Osteoblast (primary cell): Measurements from ENCODE around the gene MLXIP. TPM values are rescaled to one million over a fixed set of nuclear protein-coding genes. Genes with fewer than 3 reads are reported as not detected.

Experiments
- DNase-seq: peaks from one replicate; pipeline ENCODE4 v3.0.0; 2011; ENCODE audit warnings: low spot score, mixed read lengths; ENCODE audit not compliant: insufficient read length; ENCODE audit errors: missing footprints
- H2AFZ ChIP-seq: 2 replicates; pipeline ENCODE4 v1.6.0; 2011; ENCODE audit warnings: mild to moderate bottlenecking, low read length
- H3K27ac ChIP-seq: 2 replicates; pipeline ENCODE4 v1.5.1; 2011; ENCODE audit warnings: mild to moderate bottlenecking, low read depth, low read length, moderate library complexity
- H3K27me3 ChIP-seq: 2 replicates; pipeline ENCODE4 v1.6.0; 2012; ENCODE audit warnings: mild to moderate bottlenecking, control low read depth, inconsistent platforms, low read length, moderate library complexity; ENCODE audit not compliant: insufficient read depth
- H3K36me3 ChIP-seq: 2 replicates; pipeline ENCODE4 v1.5.1; 2011; ENCODE audit warnings: mild to moderate bottlenecking, low read length, control low read depth, moderate library complexity; ENCODE audit not compliant: insufficient read depth
- H3K4me1 ChIP-seq: 2 replicates; pipeline ENCODE4 v1.5.1; 2011; ENCODE audit warnings: mild to moderate bottlenecking, low read length, control low read depth, moderate library complexity; ENCODE audit not compliant: insufficient read depth
- H3K4me2 ChIP-seq: 2 replicates; pipeline ENCODE4 v1.6.0; 2011; ENCODE audit warnings: mild to moderate bottlenecking, low read length; ENCODE audit not compliant: insufficient read depth
- H3K4me3 ChIP-seq: fragments of 200-600 bp; sonication (generic); 3 replicates; pipeline ENCODE4 v1.5.1; 2012; ENCODE audit warnings: mild to moderate bottlenecking, low read length, inconsistent platforms; ENCODE audit not compliant: insufficient read depth
- H3K79me2 ChIP-seq: 2 replicates; pipeline ENCODE4 v1.6.0; 2012; ENCODE audit warnings: mild to moderate bottlenecking, low read length, control low read depth, inconsistent platforms; ENCODE audit not compliant: insufficient read depth
- H3K9me3 ChIP-seq: 2 replicates; pipeline ENCODE4 v1.5.1; 2011; ENCODE audit warnings: low read depth, low read length, control low read depth
- H4K20me1 ChIP-seq: 2 replicates; pipeline ENCODE4 v1.6.0; 2012; ENCODE audit warnings: mild to moderate bottlenecking, low read length, control low read depth; ENCODE audit not compliant: insufficient read depth
- total RNA-seq: library from RNA; depleted of rRNA; stranded (reverse); fragments of >200 nt; gene quantifications from 2 replicates; pipeline ENCODE4 v1.2.3, GENCODE V29; 2012
- TF ChIP-seq, protein P1 (sequence below): IDR thresholded peaks from 2 replicates; pipeline ENCODE4 v1.5.1; 2011; ENCODE audit warnings: mild to moderate bottlenecking, low read depth, low read length, moderate library complexity; ENCODE audit errors: extremely low read depth

Gene MLXIP
- total RNA-seq, 1 donor: 14.1 TPM

DNA sequence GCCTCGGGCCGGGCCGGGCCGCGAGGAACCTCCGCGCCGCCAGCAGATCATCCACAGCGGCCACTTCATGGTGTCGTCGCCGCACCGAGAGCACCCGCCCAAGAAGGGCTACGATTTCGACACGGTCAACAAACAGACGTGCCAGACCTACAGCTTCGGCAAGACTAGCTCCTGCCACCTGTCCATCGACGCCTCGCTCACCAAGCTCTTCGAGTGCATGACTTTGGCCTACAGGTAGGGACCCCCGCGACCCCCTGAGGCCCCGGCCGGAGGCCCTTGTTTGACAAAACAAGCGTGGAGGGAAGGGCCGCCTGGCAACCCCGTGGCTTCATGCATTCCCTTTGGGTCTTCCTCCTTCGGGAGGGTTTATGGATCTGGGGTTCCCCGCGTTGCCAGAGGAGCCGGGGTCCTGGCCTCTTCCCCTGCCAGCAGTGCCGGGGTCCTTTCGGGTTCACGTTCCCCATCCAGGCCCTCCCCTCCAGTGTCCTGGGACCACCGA is 526 bp downstream of the MLXIP start:
- Histone ChIP-seq H3K9me3 (no peaks in the 10 kb centered on the region), H3K4me1 (peaks cover 32% of the 10 kb centered on the region), H3K27ac (peak overlapping the region; percentile 83), H4K20me1 (peaks cover 38% of the 10 kb centered on the region), H3K4me3 (peak overlapping the region; percentile 82), H3K36me3 (peaks cover 3% of the 10 kb centered on the region), H2AFZ (peak overlapping the region; percentile 70), H3K27me3 (no peaks in the 10 kb centered on the region), H3K79me2 (peaks cover 51% of the 10 kb centered on the region), H3K4me2 (peak overlapping the region; percentile 96)
- TF ChIP-seq, protein P1, sequence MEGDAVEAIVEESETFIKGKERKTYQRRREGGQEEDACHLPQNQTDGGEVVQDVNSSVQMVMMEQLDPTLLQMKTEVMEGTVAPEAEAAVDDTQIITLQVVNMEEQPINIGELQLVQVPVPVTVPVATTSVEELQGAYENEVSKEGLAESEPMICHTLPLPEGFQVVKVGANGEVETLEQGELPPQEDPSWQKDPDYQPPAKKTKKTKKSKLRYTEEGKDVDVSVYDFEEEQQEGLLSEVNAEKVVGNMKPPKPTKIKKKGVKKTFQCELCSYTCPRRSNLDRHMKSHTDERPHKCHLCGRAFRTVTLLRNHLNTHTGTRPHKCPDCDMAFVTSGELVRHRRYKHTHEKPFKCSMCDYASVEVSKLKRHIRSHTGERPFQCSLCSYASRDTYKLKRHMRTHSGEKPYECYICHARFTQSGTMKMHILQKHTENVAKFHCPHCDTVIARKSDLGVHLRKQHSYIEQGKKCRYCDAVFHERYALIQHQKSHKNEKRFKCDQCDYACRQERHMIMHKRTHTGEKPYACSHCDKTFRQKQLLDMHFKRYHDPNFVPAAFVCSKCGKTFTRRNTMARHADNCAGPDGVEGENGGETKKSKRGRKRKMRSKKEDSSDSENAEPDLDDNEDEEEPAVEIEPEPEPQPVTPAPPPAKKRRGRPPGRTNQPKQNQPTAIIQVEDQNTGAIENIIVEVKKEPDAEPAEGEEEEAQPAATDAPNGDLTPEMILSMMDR: no peak
- DNase-seq: peak; percentile 62

DNA sequence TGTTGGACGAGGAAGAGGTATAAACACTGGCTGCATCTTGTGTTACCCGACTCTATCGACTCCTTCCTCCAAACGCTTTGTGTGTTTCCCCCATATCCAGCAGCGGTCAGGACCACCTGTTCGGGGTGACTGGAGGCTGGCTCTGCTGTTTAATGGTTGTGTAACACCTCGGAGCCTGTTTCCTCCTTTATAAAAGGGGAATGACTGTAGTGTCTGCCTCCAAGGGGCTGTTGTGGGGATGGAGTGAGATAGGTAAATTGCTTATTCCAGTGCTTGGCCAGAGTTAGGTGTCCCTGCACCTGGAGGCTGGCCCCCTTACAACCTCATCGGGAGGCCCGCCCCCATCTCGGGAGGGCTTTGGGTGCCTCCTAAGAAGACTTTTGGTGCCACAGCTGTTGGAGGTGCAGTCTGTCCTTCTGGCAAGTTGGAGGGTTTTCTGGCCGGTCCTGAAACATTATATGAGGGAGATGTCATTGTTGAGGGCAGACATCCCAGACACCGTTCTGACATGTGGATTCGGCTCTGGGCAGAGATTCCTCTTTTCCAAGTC is 1.1 kb downstream of the MLXIP start:
- Histone ChIP-seq H3K9me3 (no peaks in the 10 kb centered on the region), H3K4me3 (peak overlapping the region; percentile 82), H3K27ac (peak overlapping the region; percentile 83), H3K4me2 (peak overlapping the region; percentile 96), H3K36me3 (peaks cover 3% of the 10 kb centered on the region), H4K20me1 (peaks cover 38% of the 10 kb centered on the region), H2AFZ (peak overlapping the region; percentile 70), H3K27me3 (no peaks in the 10 kb centered on the region), H3K79me2 (peaks cover 55% of the 10 kb centered on the region), H3K4me1 (peaks cover 32% of the 10 kb centered on the region)
- TF ChIP-seq, protein P1: no peak
- peak; percentile 81 for DNase-seq

DNA sequence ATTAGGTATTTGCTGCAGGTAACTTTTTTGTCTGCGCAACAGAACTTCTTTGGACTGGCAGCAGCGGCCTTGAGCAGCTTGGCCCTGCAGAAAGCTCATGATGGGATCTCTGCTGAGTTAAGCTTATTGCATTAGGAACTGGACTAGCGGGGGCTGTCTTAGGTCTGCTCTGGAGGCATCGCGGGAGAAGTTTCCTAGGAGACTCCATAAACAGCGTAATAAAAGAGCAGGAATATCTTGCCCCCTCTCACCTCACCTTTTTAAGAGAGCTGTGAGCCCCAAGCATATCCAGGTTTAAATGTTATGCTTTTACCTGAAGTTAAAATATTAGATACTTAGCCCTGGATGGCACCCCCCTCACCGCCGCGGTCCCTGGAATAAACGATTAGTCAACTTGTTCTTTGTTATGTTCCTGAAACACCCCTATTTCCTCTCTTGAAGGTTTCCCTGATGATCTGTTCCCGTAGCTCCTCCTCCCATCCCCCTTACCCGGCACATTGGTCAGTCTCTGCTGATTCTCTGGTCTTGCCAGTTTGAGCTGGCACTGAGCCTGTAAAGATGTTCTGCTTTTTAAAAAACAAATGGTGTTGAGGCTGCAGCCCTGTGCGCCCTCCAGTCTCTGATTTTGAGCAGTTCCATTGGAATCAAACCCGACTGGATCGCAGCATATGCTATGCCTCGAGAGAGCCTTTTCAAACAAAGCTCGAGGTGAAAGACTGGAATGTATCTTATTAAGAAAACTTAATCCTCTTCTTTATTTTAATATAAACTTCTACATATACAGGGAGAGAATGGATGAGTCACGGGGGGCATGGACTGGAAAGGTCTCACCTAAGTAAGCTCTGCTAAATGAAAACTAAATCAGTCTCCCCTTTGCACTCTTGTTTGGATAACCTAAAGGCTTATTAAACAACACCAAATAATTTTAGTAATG is 1.9 kb downstream of the MLXIP start:
- Histone ChIP-seq H2AFZ (no peak overlapping the region), H3K27ac (peak overlapping the region; percentile 83), H3K4me2 (peak overlapping the region; percentile 96), H3K9me3 (no peaks in the 10 kb centered on the region), H3K4me3 (peak overlapping the region; percentile 82), H3K27me3 (no peaks in the 10 kb centered on the region), H3K36me3 (peaks cover 3% of the 10 kb centered on the region), H3K4me1 (peaks cover 32% of the 10 kb centered on the region), H4K20me1 (peaks cover 40% of the 10 kb centered on the region), H3K79me2 (peaks cover 60% of the 10 kb centered on the region)
- TF ChIP-seq, protein P1: no peak
- peak; percentile 97 for DNase-seq

DNA sequence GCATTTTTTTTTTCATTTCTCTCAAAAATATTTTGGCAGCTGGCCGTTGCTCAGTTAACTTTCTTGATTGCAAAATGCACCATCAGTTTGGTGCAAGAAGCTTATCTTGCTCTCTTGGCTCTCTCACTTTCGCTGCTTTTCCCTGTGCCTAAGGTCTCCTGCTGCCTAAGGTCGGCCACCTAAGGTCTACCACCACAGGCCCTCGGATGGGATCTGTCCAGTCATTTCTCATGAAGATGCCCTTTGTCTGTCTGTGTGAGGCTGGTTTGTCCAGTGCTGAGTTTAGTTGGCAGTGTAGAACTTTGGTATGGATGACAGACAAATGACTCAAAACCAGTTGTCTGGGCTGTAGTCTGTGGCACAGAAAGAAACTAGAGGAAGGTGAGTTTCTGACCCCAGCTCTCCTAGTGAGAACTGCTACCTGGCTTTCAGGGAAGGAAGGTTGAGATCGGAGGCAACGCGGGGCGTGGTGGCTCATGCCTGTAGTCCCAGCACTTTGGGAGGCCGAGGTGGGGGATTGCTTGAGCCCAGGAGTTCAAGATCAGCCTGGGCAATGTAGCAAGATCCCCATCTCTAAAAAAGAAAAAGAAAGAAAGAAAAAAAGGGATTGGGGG is 2.6 kb downstream of the MLXIP start:
- Histone ChIP-seq H4K20me1 (peaks cover 40% of the 10 kb centered on the region), H3K27me3 (no peaks in the 10 kb centered on the region), H3K9me3 (no peaks in the 10 kb centered on the region), H3K36me3 (peaks cover 7% of the 10 kb centered on the region), H3K4me1 (peaks cover 32% of the 10 kb centered on the region), H3K79me2 (peaks cover 67% of the 10 kb centered on the region), H3K4me3 (peak overlapping the region; percentile 82), H2AFZ (no peak overlapping the region), H3K27ac (peak overlapping the region; percentile 83), H3K4me2 (peak overlapping the region; percentile 96)
- TF ChIP-seq, protein P1: no peak
- DNase-seq: peak; percentile 91
